HG03064 (cell line): ENCODE results near the gene SLC46A3.
"Not testable (repeated sequence)": the region's sequence is repeated elsewhere in the genome, so short reads cannot be mapped to it uniquely, and the experiment has no call there.

Experiments
- ATAC-seq: cut with Tn5 transposase; IDR thresholded peaks from one replicate; pipeline ENCODE4 v1.9.1; 2021; ENCODE audit warnings: low read depth; ENCODE audit not compliant: unreplicated experiment

Gene SLC46A3, protein sequence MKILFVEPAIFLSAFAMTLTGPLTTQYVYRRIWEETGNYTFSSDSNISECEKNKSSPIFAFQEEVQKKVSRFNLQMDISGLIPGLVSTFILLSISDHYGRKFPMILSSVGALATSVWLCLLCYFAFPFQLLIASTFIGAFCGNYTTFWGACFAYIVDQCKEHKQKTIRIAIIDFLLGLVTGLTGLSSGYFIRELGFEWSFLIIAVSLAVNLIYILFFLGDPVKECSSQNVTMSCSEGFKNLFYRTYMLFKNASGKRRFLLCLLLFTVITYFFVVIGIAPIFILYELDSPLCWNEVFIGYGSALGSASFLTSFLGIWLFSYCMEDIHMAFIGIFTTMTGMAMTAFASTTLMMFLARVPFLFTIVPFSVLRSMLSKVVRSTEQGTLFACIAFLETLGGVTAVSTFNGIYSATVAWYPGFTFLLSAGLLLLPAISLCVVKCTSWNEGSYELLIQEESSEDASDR

DNA sequence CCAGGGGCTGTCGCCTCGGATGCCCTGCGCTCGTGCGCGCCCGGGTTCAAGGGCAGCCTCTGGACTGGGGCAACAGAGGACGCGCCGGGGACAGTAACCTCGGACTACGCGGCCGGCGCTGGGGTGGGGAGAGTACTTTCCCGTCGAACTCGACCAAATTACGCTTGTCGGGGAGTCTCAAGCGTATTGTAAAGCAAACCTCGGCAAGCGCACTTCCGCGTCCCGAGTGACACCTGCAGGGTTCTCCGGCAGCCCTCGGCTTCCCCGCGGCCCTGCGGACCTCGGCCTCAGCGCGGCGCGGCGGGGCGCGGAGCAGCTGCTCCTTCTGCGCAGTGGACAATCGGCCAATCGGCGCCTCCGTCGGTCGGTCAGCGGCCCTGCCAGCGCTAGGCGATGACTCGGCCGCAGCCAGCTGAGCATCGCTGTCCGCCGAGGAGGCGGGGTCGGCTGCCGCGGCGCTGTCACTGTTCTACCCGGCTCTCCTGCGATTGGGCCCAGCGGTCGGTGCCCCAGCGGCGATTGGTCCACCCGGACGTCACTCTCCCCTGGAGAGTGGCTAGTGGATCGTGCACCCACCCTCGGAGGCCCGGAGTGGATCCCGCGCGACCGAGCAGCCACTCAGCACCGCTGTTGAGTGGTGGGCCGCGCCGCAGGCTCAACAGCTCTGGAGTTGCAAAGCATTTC is at the start of gene SLC46A3:
Gene SLC46A3 (minus strand): TSS at position 428 of the 684 bp plus-strand sequence. CDS start 972 bp downstream, outside the sequence.
- peak; percentile 98 for ATAC-seq

DNA sequence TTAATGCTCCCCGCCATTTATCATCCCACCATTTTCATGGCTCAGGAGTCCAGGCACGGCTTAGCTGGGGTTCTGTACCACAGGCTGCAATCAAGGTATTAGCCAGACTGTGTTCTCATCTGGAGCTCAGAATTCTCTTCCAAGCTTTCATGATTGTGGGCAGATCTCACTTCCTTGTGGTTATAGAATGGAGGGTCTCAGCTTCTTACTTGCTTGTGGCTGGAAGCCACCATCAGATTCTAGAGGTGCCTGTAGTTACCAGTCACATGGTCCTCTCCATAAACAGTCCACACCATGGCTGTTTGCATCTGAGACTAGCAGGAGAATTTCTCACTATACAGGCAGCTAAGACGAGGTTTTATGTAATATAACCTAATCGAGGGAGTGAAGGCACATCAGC is 45.1 kb upstream of the SLC46A3 start:
- ATAC-seq, result no peak

DNA sequence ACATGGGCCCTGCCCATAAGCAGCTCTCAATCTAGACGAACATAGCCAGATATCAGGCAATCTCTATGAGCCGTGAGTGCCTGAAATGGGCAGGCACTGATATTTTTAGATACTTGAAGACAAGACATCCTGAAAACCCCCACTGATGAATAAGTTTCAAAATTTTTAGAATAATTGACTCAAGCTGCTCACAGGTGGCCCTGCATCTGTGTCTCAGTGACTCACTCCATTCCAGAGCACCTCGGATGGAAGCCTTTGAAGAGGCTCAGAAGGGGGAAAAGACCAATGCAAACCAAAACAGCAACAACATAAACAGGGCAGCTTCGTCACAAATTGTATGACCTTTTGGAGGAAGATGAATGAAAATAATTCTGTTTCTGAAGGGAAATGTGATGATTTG is 42.8 kb upstream of the SLC46A3 start:
- ATAC-seq, result no peak

DNA sequence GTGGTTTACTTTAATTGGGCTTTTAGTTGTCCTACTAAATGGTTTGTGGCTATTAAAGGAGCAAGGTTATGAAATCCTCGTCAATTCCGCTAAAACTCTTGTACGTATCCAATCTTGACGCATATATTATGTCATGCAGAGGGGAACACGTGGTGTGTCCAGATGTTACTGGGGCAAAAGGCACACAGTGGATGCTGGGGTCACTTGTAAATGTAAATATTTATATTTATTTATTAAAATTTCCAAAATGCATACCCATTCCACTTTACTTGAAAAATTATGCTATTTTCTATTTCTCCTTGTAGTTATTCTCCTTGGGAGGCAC is 36.7 kb upstream of the SLC46A3 start:
- ATAC-seq, result no peak

DNA sequence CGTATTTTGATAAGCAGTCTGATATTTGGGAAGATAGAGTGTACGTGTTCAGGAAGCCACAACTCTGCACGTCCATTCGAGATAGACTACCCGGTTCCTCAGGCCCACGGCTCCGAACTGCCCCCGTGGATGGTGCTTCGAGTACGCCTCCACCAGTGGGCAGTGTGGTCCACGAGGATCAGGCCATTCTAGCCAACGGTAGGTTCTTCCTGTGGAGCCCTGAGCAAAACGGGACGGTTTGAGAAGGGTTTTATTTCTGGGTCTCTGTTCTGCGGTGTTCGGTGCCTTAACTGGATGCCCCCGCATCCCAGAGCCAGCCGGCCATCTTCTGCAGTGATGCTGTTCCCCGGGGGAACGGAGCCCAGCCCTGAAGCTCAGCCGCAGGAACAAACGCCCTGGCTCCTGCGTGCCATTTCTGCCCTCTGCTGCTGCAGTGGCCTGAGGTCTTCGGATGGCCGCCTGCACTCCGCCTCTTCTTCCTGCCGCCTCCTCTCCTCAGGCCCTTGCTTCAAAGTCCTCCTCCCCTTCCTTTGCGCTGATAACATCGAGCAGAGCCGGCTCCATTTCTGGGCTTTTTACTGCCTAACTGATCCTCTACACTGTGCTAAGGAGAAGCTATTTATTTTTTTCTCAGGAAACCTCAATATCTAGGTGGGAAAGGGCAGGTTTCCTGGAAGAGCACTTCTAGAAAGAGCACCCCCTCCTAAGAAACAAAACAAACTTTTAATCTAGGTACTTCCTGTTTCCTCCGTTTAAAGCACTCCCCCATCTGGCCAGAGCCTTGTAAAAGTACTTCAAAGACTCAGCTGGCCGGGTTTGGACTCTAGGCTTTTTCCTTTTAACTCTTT is 36.2 kb upstream of the SLC46A3 start:
- ATAC-seq, result no peak

DNA sequence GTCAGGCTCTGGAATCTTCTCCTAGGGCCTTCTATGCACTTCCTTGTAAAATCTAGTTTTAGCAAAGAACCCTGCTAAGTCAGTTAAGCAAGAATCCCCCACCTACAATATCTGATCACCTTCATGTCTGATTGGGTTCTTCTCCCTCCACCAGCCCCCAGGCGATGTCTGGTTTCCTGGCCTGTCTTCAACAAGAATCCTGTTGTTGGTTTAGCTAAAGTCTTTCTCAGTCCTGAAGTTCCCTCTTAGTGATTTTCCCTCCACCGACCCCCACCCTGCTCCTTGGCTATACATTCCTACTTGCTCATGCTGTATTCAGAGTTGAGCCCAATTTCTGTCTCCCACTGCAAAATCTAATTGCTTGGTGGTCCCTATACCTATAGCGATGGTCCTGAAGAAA is 35.2 kb upstream of the SLC46A3 start:
- no peak for ATAC-seq

DNA sequence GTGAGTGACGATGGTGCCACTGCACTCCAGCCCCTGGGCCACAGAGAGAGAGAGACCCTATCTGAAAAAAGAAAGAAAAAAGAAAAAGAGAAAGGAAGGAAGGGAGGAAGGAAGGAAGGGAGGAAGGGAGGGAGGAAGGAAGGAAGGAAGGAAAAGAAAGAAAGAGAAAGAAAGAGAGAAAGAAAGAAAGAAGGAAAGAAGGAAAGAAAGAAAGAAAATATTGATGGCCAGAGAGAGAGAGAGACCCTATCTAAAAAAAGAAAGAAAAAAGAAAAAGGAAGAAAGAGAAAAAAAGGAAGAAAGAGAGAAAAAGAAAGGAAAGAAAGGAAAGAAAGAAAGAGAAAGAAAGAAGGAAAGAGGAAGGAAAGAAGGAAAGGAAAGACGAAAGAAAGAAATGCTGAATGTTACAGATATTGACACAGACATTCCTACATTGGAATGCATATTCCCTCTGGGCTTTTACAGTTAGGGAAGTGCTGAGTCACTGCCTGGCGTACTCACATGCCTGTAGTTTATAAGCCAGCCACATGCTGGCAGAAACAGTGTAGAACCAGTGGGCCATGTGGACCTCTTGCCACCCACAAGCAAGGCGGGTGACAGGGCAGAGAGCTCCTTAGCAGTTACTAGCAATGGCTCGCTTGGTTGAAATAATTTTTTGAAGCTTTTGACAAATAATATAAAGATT is 34.6 kb upstream of the SLC46A3 start:
- ATAC-seq, result no peak

DNA sequence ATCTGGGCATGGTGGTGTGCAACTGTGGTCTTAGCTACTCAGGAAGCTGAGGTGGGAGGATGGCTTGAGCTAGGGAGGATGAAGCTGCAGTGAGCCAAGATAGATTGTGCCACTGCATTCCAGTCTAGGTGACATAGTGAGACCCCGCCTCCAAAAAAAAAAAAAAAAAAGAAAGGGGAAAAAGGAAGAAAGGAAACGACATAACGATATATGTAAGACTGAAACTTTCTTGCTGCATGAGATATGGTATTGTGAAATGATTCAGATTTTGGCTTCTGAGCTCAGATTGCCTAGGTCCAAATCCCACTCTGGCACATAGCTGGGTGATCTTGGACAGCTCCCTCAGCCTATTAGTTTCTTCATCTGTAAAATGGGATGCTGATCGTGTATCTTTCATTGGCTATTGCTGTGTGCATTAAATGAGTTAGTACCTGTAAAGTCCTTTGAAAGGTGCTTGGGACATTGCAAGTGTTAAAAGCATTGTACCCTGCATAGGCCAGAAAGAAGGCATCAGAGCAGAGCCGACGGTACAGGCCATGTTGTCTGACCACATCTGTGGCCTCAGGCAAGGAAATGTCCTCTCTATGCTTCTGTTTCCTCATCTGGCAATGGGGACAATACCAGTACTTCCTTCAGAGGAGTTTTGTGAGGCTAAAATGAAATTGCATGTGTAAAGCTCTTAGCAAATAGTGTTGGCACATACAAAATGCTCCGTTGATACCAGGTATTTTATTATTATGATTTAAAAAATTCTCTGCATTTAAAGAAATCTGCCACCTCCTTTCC is 32.6 kb upstream of the SLC46A3 start:
- ATAC-seq, result no peak

DNA sequence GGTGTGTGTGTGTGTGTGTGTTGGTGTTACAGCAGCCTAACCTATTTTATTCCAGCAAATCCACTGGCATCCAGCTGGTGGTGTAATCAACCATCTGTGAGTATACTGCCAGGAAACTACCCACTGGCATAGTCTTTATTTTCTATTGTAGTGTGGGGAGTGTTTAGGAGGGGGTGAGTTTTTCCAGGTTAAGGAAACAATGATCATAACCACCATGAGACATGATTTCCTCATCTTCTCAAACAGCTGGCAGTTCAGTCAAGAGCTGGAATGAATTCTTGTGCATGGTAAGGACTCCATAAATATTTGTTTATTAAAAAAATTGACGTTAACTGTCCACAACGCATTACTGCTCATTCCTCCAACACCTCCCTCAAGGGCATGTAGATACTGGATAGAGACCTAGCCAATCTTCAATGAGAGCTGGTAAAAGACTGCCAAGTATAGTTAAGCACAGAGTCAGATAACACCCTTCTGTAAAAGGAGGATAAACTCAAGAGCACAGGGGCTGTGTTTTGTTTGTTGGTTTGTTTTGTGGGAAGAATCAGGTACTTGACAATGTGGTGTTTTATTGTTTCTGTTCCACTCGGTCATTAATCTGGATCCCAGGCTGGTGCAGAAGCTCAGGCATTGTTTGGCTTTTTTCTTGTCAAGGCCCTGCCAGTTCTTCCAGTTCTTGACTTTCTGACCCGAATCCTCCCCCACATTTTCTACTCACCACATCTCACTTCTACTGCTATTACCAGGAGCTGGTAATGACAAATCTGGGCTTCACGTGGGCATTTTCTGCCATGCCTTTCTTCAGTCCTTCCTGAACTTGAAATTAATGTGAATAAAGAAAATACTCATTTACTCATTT is 31.6 kb upstream of the SLC46A3 start:
- no peak for ATAC-seq

DNA sequence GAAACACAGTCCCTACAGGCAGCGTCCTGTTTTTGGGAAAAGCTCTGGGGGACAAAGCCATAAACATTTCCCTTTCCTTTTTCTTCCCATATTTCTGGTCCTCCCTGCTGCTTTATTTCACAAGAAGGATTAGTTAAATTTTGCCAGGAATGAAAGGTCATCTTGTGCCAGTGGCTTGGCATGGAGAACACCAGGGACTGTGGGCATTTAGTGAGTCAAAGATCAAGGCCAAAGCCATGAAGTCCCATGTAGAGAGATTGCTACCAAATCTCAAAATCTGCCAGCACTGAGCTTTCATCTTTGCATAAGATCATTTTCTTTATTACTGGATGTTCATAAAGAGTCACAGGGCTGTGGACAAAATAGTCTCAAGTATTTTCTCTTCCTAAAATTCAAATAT is 29.1 kb upstream of the SLC46A3 start:
- ATAC-seq, result no peak

DNA sequence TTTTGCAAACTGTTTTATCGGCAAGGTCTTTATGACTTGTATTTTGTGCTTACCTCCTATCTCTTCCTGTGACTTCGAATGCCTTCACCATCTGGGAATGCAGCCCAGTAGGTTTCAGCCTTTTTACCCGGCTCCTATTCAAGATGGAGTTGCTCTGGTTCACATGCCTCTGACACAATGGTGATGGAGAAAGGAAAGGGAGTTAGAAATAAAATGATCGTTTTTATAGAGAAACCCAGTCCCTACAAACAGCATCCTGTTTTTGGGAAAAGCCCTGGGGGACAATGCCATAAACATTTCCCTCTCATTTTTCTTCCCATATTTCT is 27.5 kb upstream of the SLC46A3 start:
- ATAC-seq, result no peak

DNA sequence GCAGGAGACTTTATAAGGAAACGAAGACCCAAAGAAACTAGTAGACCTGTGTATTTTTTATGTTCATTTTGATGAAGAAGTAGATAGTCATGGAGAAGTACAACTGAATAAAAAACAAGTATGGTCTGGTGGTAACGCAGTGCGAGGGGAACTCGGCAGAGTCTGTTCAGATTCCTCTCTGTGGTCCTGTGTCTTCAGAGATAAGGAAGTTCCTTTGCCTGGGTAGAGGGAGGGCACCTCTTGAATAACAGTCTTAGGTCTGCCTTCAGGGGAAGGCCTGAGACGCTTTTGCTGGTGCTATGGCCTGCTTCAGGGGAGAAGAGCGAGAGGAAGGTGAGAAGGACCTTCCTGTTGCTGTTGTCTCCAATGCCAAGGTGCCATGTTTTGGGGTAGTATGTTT is 25.9 kb upstream of the SLC46A3 start:
- no peak for ATAC-seq

DNA sequence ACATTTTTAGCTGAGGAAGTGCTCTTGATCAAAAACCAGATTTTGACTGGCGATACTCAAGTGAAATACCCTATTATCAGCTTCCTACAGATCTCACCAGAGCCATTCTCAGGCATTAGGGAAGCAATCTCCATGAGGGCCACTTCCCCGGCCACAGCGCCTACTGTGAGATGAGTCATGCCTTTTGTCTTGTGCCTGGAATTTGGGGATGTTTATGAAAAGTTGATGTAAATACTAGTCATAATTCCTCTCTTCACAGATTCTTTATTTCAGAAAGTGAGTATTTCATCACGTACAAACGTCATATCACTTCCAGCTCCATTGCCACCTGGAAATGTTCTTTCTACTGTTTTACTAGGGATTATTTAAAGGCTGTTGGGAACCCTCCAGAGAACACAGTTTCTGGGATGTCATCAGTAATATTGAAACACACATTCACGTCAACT is 25.3 kb upstream of the SLC46A3 start:
- no peak for ATAC-seq

DNA sequence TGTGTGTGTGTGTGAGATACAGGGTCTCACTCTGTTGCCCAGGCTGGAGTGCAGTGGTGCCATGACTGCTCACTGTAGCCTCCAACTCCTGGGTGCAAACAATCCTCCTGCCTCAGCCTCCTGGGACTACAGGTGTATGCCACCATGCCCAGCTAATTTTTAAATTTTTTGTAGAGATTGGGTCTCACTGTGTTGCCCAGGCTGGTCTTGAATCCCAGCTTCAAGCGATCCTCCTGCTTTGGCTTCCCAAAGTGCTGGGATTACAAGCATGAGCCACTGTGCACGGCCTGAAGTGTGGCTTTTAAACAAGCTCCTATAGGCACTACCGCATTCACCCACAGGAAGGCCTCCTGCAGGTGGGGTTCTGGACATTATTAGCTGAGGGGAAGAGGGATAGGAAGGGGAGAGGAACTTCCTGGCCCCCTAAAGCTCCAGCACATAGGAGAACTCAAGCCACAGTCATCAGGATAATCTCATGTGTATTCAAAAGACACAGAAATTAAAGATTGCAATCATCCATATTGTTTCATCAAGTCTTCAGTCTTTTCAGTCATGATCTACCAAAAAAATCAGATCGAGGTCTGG is 24.8 kb upstream of the SLC46A3 start:
- no peak for ATAC-seq

DNA sequence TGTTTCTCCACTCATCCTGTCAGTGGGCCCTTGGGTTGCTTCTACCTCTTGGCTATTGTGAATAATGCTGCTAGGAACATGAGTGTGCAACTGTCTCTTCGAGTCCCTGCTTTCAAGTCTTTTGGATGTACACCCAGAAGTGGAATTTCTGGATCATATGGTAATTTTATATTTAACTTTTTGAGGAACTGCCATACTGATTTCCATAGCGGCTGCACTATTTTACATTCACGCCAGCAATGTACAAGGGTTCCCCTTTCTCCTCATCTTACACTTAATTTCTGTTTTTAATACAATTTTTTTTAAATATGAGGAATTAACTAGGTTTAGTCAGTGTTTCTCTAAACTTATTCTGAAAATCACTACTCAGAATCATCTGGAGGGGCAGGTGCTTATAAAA is 24.2 kb upstream of the SLC46A3 start:
- no peak for ATAC-seq

DNA sequence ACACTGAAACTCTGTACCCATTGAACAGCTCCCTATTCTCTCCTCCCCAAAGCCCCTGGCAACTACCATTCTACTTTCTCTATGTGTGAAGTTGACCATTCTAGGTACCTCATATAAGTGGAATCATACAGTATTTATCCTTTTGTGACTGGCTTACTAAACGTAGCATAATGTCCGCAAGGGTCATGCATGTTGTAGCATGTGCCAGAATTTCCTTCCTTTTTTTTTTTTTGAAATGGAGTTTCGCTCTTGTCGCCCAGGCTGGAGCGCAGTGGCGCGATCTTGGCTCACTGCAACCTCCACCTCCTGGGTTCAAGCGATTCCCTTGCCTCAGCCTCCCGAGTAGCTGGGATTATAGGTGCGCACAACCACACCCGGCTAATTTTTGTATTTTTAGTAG is 23.7 kb upstream of the SLC46A3 start:
- not testable (repeated sequence) for ATAC-seq

DNA sequence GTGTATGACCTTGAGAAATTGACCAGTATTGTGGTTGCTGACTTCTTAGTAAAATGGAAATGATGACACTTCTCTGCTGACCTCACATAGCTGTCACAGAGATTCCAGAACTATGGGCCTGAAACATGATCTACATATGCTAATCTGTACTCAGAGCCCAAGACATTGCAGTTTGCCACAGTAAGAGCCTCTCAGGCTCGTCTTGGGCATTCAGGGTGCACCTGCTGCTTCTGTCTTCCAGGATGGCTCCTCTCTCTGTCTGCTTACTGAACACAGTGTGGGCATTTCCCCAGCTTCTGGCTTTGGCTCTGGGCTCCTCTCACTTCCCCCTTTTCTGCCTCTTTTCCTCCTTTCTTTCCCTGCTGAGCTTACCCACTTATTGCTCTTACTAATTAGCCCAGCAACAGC is 22.3 kb upstream of the SLC46A3 start:
- ATAC-seq, result no peak

DNA sequence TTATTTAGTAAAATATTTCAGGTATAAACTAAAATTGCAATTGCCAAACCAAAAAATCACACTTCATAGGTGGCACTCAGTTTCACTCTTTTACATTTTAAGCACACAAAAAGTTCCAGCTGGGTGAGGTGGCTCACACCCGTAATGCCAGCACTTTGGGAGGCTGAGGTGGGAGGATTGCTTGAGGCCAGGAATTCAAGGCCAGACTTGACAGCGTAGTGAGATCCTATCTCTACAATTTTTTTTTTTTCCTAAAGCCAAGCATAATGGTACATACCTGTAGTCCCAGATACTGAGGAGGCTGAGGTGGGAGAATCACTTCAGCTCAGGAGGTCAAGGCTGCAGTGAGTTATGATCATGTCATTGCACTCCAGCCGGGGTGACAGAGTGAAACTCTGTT is 20.6 kb upstream of the SLC46A3 start:
- no peak for ATAC-seq
